Measurements from ENCODE around the gene SCAI. TPM values are rescaled to one million over a fixed set of nuclear protein-coding genes. Genes with fewer than 3 reads are reported as not detected.

Gene SCAI
- total and polyA plus RNA-seq, 2 of the 4 experiments (the other 2 are of a cell fraction), result 3.6 to 14.5 TPM

DNA sequence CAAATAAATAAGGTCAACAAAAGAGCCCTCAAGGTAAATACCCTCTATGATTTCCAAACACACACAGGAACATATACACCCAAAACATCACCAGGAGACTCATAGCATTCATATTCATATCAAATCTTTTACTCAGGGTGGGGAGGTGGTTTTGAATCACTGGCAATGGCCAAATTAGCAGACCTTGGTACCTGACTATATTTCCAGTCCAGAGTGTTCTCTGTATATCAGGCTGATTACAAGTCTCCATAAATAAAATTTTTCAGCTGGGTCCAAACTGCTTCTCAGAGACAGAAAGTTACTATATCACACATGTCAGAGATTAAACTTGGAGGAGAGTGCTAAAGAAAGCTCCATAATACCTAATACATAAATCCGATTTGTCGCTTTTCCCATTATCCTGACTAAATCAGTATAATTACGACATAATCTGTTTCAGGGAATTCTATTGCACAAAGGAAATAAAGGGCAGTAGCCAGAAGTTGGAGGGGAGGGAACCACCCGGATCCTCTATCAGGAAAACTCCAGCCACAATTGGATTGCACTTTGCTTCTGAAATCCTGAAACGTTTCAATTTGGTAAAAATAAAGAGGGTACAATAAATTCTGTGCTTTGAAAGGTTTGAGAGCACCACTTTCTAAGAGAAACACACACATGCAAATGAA is 195.5 kb downstream of the SCAI start:
- Histone ChIP-seq H3K18ac (ENCODE audit: low read depth, low read length) (no peak overlapping the region), H2AFZ (replicated peaks; ENCODE audit: low read length, poor library complexity) (no peak overlapping the region), H3K23ac (ENCODE audit: low read depth, low read length) (no peak overlapping the region), H3K4me3 (ENCODE audit: insufficient read depth, low read depth, low read length) (no peak overlapping the region), H3K9me3 (ENCODE audit: control insufficient read depth, insufficient read depth, low read length) (no peaks in the 10 kb centered on the region), H2BK5ac (ENCODE audit: low read depth, low read length, poor library complexity, severe bottlenecking) (no peak overlapping the region), H2BK20ac (ENCODE audit: low read depth, low read length) (no peak overlapping the region), H3K27ac (ENCODE audit: insufficient read depth, low read length) (no peak overlapping the region), H3K4ac (ENCODE audit: low read depth, low read length) (no peak overlapping the region), H2AK5ac (ENCODE audit: low read depth, low read length) (no peak overlapping the region), H2BK120ac (ENCODE audit: low read depth, low read length) (no peak overlapping the region), H3K79me1 (ENCODE audit: low read depth in 1 of 2, low read length in 2 of 2) (no peaks in the 10 kb centered on the region), H2AK9ac (replicated peaks; ENCODE audit: low read depth, low read length, poor library complexity) (no peak overlapping the region), H3K4me1 (ENCODE audit: control insufficient read depth, insufficient read depth, low read length) (no peaks in the 10 kb centered on the region), H3K27me3 (ENCODE audit: control insufficient read depth, insufficient read depth, low read length) (no peaks in the 10 kb centered on the region), H3K14ac (replicated peaks; ENCODE audit: low read depth, low read length) (no peak overlapping the region), H3K9me1 (ENCODE audit: insufficient read depth, low read length) (no peaks in the 10 kb centered on the region), H4K91ac (ENCODE audit: insufficient read depth, low read depth, low read length) (no peak overlapping the region), H4K8ac (ENCODE audit: low read depth in 2 of 2, low read length in 2 of 2) (no peak overlapping the region), H4K20me1 (ENCODE audit: insufficient read depth, low read length) (no peaks in the 10 kb centered on the region), H3K4me2 (ENCODE audit: low read depth, low read length) (no peak overlapping the region), H3K36me3 (ENCODE audit: control insufficient read depth, insufficient read depth, low read length) (no peaks in the 10 kb centered on the region; the same call in 1 of the 2 replicates), H3K56ac (ENCODE audit: extremely low read depth, insufficient read depth, low read length) (no peak overlapping the region), H3K9ac (ENCODE audit: low read depth, low read length) (no peak overlapping the region), H2BK15ac (ENCODE audit: low read depth, low read length) (no peak overlapping the region), H4K5ac (ENCODE audit: low read depth, low read length) (no peak overlapping the region; the same call in 1 of the 2 replicates)
- in situ Hi-C loops (cut with MboI; ENCODE audit: low sequenced_read_pairs), result no loop called here
- whole genome bisulfite sequencing, 2 experiments (ENCODE audit: extremely low coverage in 2 of 2, insufficient read length in 1 of 2), result no CpG with 5 or more reads among the region's 5 CpGs
- POLR2A ChIA-PET (ENCODE audit: unreplicated experiment), result no interaction called here
- BruUV-seq (replicated peaks), result no TSS peak
- ATAC-seq (ENCODE audit: low read depth) (no peak), DNase-seq (no peak)
- TF ChIP-seq CEBPB (IDR thresholded peaks at IDR 0.05; ENCODE audit: low read depth, low read length) (peak; percentile 29; the same call in 1 of the 2 replicates), SMC3 (IDR thresholded peaks at IDR 0.05; ENCODE audit: low read depth, low read length) (no peak)
- TF ChIP-seq, protein P1, sequence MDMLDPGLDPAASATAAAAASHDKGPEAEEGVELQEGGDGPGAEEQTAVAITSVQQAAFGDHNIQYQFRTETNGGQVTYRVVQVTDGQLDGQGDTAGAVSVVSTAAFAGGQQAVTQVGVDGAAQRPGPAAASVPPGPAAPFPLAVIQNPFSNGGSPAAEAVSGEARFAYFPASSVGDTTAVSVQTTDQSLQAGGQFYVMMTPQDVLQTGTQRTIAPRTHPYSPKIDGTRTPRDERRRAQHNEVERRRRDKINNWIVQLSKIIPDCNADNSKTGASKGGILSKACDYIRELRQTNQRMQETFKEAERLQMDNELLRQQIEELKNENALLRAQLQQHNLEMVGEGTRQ (IDR thresholded peaks at IDR 0.05; ENCODE audit: low read depth, low read length), result no peak
- CTCF ChIA-PET, result interaction anchor here (0.6 kb wide), 1 partner anchor 192 kb away, joined by 3 read pairs; no protein-coding TSS in a partner anchor
- intact Hi-C loops (cut with micrococcal nuclease), result no loop called here
- dilution Hi-C loops (cut with HindIII; ENCODE audit: low sequenced_read_pairs, unreplicated experiment), result no loop called here
